Measurements from ENCODE around the gene ZNF391.

DNA sequence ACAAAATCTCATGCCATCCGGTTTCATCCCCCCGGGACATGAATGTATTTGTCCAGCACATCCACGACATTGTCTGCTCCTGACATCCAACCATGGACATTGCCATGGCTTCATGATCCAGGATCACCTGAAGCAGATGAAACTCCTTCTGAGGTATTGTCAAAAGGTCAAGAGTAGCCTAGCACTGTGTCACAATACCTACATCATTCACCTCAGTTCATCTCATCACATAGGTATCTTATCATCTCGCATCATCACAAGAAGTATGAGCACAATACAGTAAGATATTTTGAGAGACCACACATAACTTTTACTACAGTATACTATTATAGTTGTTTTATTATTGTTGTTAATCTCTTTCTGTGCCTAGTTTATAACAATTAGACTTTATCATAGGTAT lies 50.8 kb downstream of the ZNF391 start:
- TF ChIP-seq POLR2AphosphoS5 (IDR thresholded peaks at IDR 0.05; ENCODE audit: insufficient read depth, low read depth, low read length) (no peak), JUN (IDR thresholded peaks at IDR 0.05; ENCODE audit: borderline replicate concordance, insufficient read depth, insufficient read length, low read depth) (no peak), EZH2 (IDR thresholded peaks at IDR 0.05; ENCODE audit: borderline replicate concordance, low read depth, low read length, severe bottlenecking) (no peak), POLR2A (IDR thresholded peaks at IDR 0.05; ENCODE audit: low read depth, low read length) (no peak), MYC (IDR thresholded peaks at IDR 0.05; ENCODE audit: low read depth, low read length) (no peak)
- TF ChIP-seq, protein P1, sequence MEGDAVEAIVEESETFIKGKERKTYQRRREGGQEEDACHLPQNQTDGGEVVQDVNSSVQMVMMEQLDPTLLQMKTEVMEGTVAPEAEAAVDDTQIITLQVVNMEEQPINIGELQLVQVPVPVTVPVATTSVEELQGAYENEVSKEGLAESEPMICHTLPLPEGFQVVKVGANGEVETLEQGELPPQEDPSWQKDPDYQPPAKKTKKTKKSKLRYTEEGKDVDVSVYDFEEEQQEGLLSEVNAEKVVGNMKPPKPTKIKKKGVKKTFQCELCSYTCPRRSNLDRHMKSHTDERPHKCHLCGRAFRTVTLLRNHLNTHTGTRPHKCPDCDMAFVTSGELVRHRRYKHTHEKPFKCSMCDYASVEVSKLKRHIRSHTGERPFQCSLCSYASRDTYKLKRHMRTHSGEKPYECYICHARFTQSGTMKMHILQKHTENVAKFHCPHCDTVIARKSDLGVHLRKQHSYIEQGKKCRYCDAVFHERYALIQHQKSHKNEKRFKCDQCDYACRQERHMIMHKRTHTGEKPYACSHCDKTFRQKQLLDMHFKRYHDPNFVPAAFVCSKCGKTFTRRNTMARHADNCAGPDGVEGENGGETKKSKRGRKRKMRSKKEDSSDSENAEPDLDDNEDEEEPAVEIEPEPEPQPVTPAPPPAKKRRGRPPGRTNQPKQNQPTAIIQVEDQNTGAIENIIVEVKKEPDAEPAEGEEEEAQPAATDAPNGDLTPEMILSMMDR (IDR thresholded peaks at IDR 0.05; ENCODE audit: extremely low read depth in 1 of 2, insufficient read depth in 1 of 2, low read depth in 1 of 2, low read length in 2 of 2), result no peak
- TF ChIP-seq, protein P2, sequence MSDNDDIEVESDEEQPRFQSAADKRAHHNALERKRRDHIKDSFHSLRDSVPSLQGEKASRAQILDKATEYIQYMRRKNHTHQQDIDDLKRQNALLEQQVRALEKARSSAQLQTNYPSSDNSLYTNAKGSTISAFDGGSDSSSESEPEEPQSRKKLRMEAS (IDR thresholded peaks at IDR 0.05; ENCODE audit: insufficient read depth, insufficient read length), result no peak
